ENCODE results near the gene RNASEH1.

DNA sequence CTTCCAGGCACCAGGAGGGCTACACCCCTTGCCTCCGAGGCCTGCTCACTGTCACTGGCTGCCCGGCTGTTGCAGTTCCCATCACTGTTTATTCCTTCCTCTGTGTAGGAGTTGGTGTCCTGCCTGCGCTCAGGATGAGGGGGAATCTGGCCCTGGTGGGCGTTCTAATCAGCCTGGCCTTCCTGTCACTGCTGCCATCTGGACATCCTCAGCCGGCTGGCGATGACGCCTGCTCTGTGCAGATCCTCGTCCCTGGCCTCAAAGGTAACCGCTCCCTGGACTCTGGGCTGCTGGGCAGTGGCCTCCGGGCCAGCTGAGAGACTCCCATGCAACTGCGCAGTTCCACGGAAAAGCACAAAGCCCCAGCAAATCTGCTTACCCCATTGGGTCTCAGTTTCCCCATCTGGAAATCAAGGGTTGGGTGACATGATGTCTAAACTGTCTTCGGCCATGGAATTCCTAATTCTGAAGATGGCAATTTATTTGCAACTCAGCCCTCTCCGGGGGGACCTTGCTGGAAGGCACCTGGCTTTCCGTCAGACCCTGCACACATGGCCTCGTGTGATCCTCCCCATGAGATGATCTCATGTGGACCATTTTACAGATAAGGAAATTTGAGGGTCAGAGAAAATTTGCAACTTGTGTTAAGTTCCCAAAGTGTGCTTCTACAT is 46.2 kb upstream of the RNASEH1 start:
- TF ChIP-seq, protein P1, sequence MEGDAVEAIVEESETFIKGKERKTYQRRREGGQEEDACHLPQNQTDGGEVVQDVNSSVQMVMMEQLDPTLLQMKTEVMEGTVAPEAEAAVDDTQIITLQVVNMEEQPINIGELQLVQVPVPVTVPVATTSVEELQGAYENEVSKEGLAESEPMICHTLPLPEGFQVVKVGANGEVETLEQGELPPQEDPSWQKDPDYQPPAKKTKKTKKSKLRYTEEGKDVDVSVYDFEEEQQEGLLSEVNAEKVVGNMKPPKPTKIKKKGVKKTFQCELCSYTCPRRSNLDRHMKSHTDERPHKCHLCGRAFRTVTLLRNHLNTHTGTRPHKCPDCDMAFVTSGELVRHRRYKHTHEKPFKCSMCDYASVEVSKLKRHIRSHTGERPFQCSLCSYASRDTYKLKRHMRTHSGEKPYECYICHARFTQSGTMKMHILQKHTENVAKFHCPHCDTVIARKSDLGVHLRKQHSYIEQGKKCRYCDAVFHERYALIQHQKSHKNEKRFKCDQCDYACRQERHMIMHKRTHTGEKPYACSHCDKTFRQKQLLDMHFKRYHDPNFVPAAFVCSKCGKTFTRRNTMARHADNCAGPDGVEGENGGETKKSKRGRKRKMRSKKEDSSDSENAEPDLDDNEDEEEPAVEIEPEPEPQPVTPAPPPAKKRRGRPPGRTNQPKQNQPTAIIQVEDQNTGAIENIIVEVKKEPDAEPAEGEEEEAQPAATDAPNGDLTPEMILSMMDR (IDR thresholded peaks at IDR 0.05) = no peak
- TF ChIP-seq POLR2A (IDR thresholded peaks at IDR 0.05) = no peak
